ENCODE measurements around the gene CRYGN. TPM values are rescaled to one million over a fixed set of nuclear protein-coding genes. Genes with fewer than 3 reads are reported as not detected.

Gene CRYGN
- total and polyA plus RNA-seq, 4 donors, result under 0.01 to 0.02 TPM; not detected in 2

DNA sequence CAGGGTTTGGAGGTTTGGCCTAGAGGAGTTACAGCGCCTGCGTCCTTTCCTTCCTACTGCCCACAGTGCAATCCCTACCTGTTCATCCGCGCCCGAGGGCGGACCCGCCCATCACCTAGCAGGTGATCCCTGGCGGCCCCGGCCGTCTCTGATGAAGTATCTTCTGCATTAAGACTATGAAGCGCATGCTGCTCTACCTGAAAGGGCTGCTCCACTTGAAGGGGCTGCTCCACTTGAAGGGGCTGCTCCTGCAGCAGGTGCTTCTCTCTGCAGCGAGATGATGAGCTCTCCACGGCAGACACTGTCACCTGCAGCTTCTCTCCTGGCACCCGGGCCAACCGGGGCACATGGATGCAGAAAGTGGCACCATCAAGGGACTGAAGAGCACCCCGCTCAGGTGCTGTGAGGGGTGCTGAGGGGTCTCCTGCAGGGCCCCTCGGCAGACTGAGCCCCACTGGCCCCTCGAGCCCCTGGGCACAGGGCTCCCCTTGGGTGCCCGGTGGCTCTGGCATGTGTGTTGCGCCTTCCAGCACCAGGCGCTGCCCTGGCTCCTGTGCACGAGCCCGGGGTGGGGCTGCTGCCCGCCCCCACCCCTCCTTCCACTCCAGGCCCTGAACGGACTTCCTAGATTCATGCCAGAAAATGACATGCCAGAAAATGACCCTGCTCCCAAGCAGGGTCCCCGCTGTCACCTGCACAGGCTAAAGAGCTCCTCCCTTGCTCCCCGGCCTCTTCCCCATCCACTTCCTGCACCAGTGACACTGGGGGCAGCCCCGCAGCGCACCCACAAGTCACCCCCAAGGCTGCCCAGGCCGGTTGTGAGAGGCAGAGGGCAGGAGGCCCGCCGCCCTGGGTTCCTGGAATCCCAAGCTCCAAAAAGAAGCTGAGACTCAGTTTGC lies 59.5 kb downstream of the CRYGN start:
- no peak for TF ChIP-seq SP1 (IDR thresholded peaks at IDR 0.05)
- no peak for TF ChIP-seq HNF4A (conservative IDR thresholded peaks at IDR 0.05)
- no peak for TF ChIP-seq FOXA2 (IDR thresholded peaks at IDR 0.05)
- TF ChIP-seq, protein P1, sequence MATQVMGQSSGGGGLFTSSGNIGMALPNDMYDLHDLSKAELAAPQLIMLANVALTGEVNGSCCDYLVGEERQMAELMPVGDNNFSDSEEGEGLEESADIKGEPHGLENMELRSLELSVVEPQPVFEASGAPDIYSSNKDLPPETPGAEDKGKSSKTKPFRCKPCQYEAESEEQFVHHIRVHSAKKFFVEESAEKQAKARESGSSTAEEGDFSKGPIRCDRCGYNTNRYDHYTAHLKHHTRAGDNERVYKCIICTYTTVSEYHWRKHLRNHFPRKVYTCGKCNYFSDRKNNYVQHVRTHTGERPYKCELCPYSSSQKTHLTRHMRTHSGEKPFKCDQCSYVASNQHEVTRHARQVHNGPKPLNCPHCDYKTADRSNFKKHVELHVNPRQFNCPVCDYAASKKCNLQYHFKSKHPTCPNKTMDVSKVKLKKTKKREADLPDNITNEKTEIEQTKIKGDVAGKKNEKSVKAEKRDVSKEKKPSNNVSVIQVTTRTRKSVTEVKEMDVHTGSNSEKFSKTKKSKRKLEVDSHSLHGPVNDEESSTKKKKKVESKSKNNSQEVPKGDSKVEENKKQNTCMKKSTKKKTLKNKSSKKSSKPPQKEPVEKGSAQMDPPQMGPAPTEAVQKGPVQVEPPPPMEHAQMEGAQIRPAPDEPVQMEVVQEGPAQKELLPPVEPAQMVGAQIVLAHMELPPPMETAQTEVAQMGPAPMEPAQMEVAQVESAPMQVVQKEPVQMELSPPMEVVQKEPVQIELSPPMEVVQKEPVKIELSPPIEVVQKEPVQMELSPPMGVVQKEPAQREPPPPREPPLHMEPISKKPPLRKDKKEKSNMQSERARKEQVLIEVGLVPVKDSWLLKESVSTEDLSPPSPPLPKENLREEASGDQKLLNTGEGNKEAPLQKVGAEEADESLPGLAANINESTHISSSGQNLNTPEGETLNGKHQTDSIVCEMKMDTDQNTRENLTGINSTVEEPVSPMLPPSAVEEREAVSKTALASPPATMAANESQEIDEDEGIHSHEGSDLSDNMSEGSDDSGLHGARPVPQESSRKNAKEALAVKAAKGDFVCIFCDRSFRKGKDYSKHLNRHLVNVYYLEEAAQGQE (IDR thresholded peaks at IDR 0.05), result no peak
- no peak for TF ChIP-seq YY1 (IDR thresholded peaks at IDR 0.05)
- TF ChIP-seq GABPA (IDR thresholded peaks at IDR 0.05 in 1 of 2, conservative IDR thresholded peaks at IDR 0.05 in 1 of 2), result no peak
- no peak for TF ChIP-seq RXRA (IDR thresholded peaks at IDR 0.05)
- TF ChIP-seq HNF4G (IDR thresholded peaks at IDR 0.05), result no peak
- TF ChIP-seq, protein P2, sequence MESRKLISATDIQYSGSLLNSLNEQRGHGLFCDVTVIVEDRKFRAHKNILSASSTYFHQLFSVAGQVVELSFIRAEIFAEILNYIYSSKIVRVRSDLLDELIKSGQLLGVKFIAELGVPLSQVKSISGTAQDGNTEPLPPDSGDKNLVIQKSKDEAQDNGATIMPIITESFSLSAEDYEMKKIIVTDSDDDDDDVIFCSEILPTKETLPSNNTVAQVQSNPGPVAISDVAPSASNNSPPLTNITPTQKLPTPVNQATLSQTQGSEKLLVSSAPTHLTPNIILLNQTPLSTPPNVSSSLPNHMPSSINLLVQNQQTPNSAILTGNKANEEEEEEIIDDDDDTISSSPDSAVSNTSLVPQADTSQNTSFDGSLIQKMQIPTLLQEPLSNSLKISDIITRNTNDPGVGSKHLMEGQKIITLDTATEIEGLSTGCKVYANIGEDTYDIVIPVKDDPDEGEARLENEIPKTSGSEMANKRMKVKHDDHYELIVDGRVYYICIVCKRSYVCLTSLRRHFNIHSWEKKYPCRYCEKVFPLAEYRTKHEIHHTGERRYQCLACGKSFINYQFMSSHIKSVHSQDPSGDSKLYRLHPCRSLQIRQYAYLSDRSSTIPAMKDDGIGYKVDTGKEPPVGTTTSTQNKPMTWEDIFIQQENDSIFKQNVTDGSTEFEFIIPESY (IDR thresholded peaks at IDR 0.05), result no peak
- TF ChIP-seq JUND (IDR thresholded peaks at IDR 0.05), result no peak
- TF ChIP-seq, protein P3, sequence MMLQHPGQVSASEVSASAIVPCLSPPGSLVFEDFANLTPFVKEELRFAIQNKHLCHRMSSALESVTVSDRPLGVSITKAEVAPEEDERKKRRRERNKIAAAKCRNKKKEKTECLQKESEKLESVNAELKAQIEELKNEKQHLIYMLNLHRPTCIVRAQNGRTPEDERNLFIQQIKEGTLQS (IDR thresholded peaks at IDR 0.05), result no peak
- TF ChIP-seq FOXA1 (IDR thresholded peaks at IDR 0.05), result no peak
- no peak for TF ChIP-seq NR2F2 (IDR thresholded peaks at IDR 0.05)
- TF ChIP-seq, protein P4, sequence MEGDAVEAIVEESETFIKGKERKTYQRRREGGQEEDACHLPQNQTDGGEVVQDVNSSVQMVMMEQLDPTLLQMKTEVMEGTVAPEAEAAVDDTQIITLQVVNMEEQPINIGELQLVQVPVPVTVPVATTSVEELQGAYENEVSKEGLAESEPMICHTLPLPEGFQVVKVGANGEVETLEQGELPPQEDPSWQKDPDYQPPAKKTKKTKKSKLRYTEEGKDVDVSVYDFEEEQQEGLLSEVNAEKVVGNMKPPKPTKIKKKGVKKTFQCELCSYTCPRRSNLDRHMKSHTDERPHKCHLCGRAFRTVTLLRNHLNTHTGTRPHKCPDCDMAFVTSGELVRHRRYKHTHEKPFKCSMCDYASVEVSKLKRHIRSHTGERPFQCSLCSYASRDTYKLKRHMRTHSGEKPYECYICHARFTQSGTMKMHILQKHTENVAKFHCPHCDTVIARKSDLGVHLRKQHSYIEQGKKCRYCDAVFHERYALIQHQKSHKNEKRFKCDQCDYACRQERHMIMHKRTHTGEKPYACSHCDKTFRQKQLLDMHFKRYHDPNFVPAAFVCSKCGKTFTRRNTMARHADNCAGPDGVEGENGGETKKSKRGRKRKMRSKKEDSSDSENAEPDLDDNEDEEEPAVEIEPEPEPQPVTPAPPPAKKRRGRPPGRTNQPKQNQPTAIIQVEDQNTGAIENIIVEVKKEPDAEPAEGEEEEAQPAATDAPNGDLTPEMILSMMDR (IDR thresholded peaks at IDR 0.05; ENCODE audit: low read depth, low read length, missing input control), result no peak
- no peak for TF ChIP-seq TAF1 (conservative IDR thresholded peaks at IDR 0.05)
- Histone ChIP-seq H3K36me3 (ENCODE audit: control insufficient read depth in 4 of 4, insufficient read depth in 3 of 4, low read depth in 1 of 4, low read length in 3 of 4) (peaks cover 3 to 31% (median 16%) of the 10 kb centered on the region in 4 donors), H3K4me3 (ENCODE audit: low read depth in 1 of 3, low read length in 3 of 3) (no peak overlapping the region), H3K27ac (ENCODE audit: low read depth in 1 of 2, low read length in 2 of 2) (no peak overlapping the region), H3K4me1 (ENCODE audit: control insufficient read depth in 4 of 4, insufficient read depth in 4 of 4, low read length in 3 of 4) (peaks cover 2 to 12% (median 6%) of the 10 kb centered on the region in 4 donors), H3K27me3 (ENCODE audit: control insufficient read depth in 4 of 4, insufficient read depth in 4 of 4, low read length in 3 of 4) (peaks cover 0 to 5% (median 0%) of the 10 kb centered on the region in 4 donors), H3K9ac (ENCODE audit: low read depth in 1 of 2, low read length in 2 of 2) (no peak overlapping the region), H3K9me3 (ENCODE audit: control insufficient read depth in 4 of 4, low read length in 3 of 4) (no peaks in the 10 kb centered on the region)
- WGBS, result 87% methylated on average over 32 of the region's 32 CpGs
- DNase-seq (ENCODE audit: low spot score), result no peak

Measured in liver (tissue), 9 donors.